CD4-positive, alpha-beta T cell (primary cell): Measurements from ENCODE around the gene OR52H1. TPM values are rescaled to one million over a fixed set of nuclear protein-coding genes. Genes with fewer than 3 reads are reported as not detected.

Experiments
- ATAC-seq: fragments of 200-7000 bp; cut with Tn5 transposase; one replicate; pipeline ENCODE4 v1.10.0; 2022; ENCODE audit warnings: mild to moderate bottlenecking; ENCODE audit not compliant: poor library complexity
- CTCF ChIA-PET: fragments of 350-600 bp; sonication (Branson Sonifier 250); formaldehyde crosslinking; loops from one replicate; lab custom pipeline; 2021; ENCODE audit warnings: antibody characterized with exemption, inconsistent platforms; lab: Charles Lee
- POLR2A ChIA-PET: fragments of 350-600 bp; sonication (Branson Sonifier 250); formaldehyde crosslinking; loops from one replicate; lab custom pipeline; 2021; ENCODE audit warnings: antibody characterized with exemption, inconsistent platforms; lab: Charles Lee
- DNase-seq, 14 experiments: peaks; one replicate each; pipeline ENCODE4 v3.0.0-alpha.2; 2013 to 2020; ENCODE audit warnings: mixed read lengths in 2 of 14
- H3K27ac ChIP-seq, 2 donors: one replicate each; pipeline versions ENCODE4 v1.5.1 to v1.7.0; 2013; ENCODE audit warnings: low read length in 2 of 2, low read depth in 1 of 2, mild to moderate bottlenecking in 1 of 2
- H3K27me3 ChIP-seq, 2 experiments: 1 replicate in 1 of 2; 2 replicates in 1 of 2; pipeline versions ENCODE4 v1.6.1 to v1.7.0; 2013; ENCODE audit warnings: low read length in 2 of 2, control low read depth in 1 of 2, mild to moderate bottlenecking in 1 of 2, moderate library complexity in 1 of 2; ENCODE audit not compliant: insufficient read depth in 2 of 2, control insufficient read depth in 1 of 2
- H3K36me3 ChIP-seq: one replicate; pipeline ENCODE4 v1.6.1; 2013; ENCODE audit warnings: low read length, control low read depth; ENCODE audit not compliant: insufficient read depth
- H3K4me1 ChIP-seq: one replicate; pipeline ENCODE4 v1.6.1; 2013; ENCODE audit warnings: low read length, control low read depth; ENCODE audit not compliant: insufficient read depth
- H3K4me3 ChIP-seq: one replicate; pipeline ENCODE4 v1.5.1; 2013; ENCODE audit warnings: mild to moderate bottlenecking, low read length, moderate library complexity
- H3K9me3 ChIP-seq, 2 experiments: 1 replicate in 1 of 2; 2 replicates in 1 of 2; pipeline versions ENCODE4 v1.6.1 to v1.7.0; 2013; ENCODE audit warnings: low read length in 2 of 2, mild to moderate bottlenecking in 2 of 2, control low read depth in 1 of 2, moderate library complexity in 1 of 2; ENCODE audit not compliant: control insufficient read depth in 1 of 2, insufficient read depth in 1 of 2
- H3K27ac Mint-ChIP-seq: one replicate; pipeline ENCODE4 v1.8.0; 2020; ENCODE audit warnings: mixed read lengths
- H3K27me3 Mint-ChIP-seq: one replicate; pipeline ENCODE4 v1.8.0; 2021; ENCODE audit warnings: mixed read lengths
- H3K36me3 Mint-ChIP-seq: one replicate; pipeline ENCODE4 v1.8.0; 2021; ENCODE audit warnings: low read depth, mixed read lengths
- H3K4me1 Mint-ChIP-seq: one replicate; pipeline ENCODE4 v1.8.0; 2021; ENCODE audit warnings: low read depth, mixed read lengths
- H3K4me3 Mint-ChIP-seq: one replicate; pipeline ENCODE4 v1.8.0; 2020; ENCODE audit warnings: mild to moderate bottlenecking, mixed read lengths
- H3K9me3 Mint-ChIP-seq: one replicate; pipeline ENCODE4 v1.8.0; 2020; ENCODE audit warnings: mixed read lengths
- CTCF ChIP-seq: fragments of 200-600 bp; IDR thresholded peaks from one replicate; pipeline ENCODE4 v1.8.0; 2022; ENCODE audit warnings: antibody characterized with exemption, mild to moderate bottlenecking
- intact Hi-C, 2 experiments: fragments of 100-400 bp; cut with DNase I in 1 of 2; cut with micrococcal nuclease in 1 of 2; formaldehyde crosslinking; loops; one replicate each; pipeline versions ENCODE4 v1.15.1 to v1.9.0; 2023 to 2025; cut with DNase I, micrococcal nuclease
- total RNA-seq, 174 experiments: library from RNA in 2 of 174; stranded (reverse) in 2 of 174; gene quantifications; one replicate each; pipeline ENCODE4 v1.2.3 and lab custom pipeline; 2021 to 2026

The OR52H1 gene
- total RNA-seq, 2 experiments from 2014 or later = 0.22 TPM; not detected in 1

GRCh38 chr11:5581014-5581413 lies 32.7 kb upstream of the OR52H1 start:
- no peaks in the 10 kb centered on the region for H3K36me3 Mint-ChIP-seq
- no peaks in the 10 kb centered on the region for H3K9me3 ChIP-seq
- no peak for TF ChIP-seq CTCF
- H3K27me3 ChIP-seq = no peaks in the 10 kb centered on the region
- no peak overlapping the region for H3K4me3 ChIP-seq
- no peaks in the 10 kb centered on the region for H3K4me1 Mint-ChIP-seq
- intact Hi-C loops = no loop called here
- ATAC-seq (no peak), DNase-seq (no peak)
- peaks cover 2% of the 10 kb centered on the region for H3K9me3 Mint-ChIP-seq
- no peaks in the 10 kb centered on the region for H3K27me3 Mint-ChIP-seq
- H3K36me3 ChIP-seq = no peaks in the 10 kb centered on the region
- ChIA-PET POLR2A (no interaction called here), CTCF (no interaction called here)
- H3K27ac ChIP-seq = no peak overlapping the region
- no peak overlapping the region for H3K4me3 Mint-ChIP-seq
- no peak overlapping the region for H3K27ac Mint-ChIP-seq
- H3K4me1 ChIP-seq = no peaks in the 10 kb centered on the region

- intact Hi-C loops = no loop called here
- ATAC-seq (no peak), DNase-seq (no peak)
- H3K27me3 Mint-ChIP-seq = no peaks in the 10 kb centered on the region
- no peaks in the 10 kb centered on the region for H3K27me3 ChIP-seq
- H3K36me3 Mint-ChIP-seq = no peaks in the 10 kb centered on the region
- no peak within 1 kb of the TSS for H3K4me3 ChIP-seq
- H3K4me1 Mint-ChIP-seq = no peaks in the 10 kb centered on the region
- H3K36me3 ChIP-seq = no peaks in the 10 kb centered on the region
- no peak for TF ChIP-seq CTCF
- H3K9me3 Mint-ChIP-seq = peaks cover 2% of the 10 kb centered on the region
- H3K27ac Mint-ChIP-seq = no peak within 1 kb of the TSS
- H3K27ac ChIP-seq = no peak within 1 kb of the TSS
- H3K9me3 ChIP-seq = no peaks in the 10 kb centered on the region
- ChIA-PET POLR2A (no interaction called here), CTCF (no interaction called here)
- H3K4me1 ChIP-seq = no peaks in the 10 kb centered on the region
- no peak within 1 kb of the TSS for H3K4me3 Mint-ChIP-seq
Measured at GRCh38 chr11:5580577-5580976, 32.2 kb upstream of the OR52H1 start, which contains the start of gene OR52B6. Gene OR52B6 (plus strand): TSS chr11:5580877. CDS start chr11:5580877, 0 bp downstream.

- ChIA-PET POLR2A (interaction anchor here (0.8 kb wide), 1 partner anchor 295 kb away, joined by 3 read pairs; no protein-coding TSS in a partner anchor), CTCF (no interaction called here)
- no peak for TF ChIP-seq CTCF
- DNase-seq = no peak
- H3K9me3 Mint-ChIP-seq = no peaks in the 10 kb centered on the region
- H3K27ac Mint-ChIP-seq = no peak overlapping the region
- no peak for ATAC-seq
- no peaks in the 10 kb centered on the region for H3K36me3 Mint-ChIP-seq
- no peaks in the 10 kb centered on the region for H3K27me3 Mint-ChIP-seq
- Histone ChIP-seq H3K36me3 (no peaks in the 10 kb centered on the region), H3K4me3 (no peak overlapping the region), H3K9me3 (no peaks in the 10 kb centered on the region), H3K27me3 (peaks cover 0 to 4% of the 10 kb centered on the region in 2 experiments), H3K4me1 (no peaks in the 10 kb centered on the region), H3K27ac (no peak overlapping the region)
- intact Hi-C loops = no loop called here
- H3K4me1 Mint-ChIP-seq = no peaks in the 10 kb centered on the region
- H3K4me3 Mint-ChIP-seq = no peak overlapping the region
Measured at GRCh38 chr11:5577101-5577500, 28.8 kb upstream of the OR52H1 start.
